Raji (cell line): ENCODE measurements around the gene NGEF.

ENCODE experiments used
- POLR2A ChIP-seq: IDR thresholded peaks from 2 replicates; pipeline ENCODE4 v1.6.1; 2011; ENCODE audit warnings: low read depth, low read length, control low read depth; ENCODE audit not compliant: insufficient read depth

The NGEF gene

DNA sequence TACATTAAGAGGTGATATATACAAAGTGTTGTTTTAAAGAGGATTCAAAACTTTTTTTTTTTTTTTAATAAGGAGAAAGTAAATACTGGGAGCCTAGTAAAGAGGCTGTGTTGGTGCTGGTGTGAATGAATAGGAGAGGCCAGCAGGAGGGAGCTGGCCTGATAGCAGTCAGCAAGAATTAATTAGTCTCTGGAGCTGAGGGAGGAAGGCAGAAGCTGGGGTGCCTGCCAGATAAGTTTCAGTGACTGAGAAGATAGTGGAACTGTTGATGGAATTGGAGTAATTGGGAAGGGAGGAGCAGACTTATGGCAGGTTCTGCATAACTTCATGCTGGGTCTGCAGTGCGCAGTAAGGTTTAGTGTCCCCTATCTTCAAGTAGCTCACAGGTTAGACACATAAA is 179.2 kb downstream of the NGEF start:
- no peak for TF ChIP-seq POLR2A

- no peak for TF ChIP-seq POLR2A
These were observed 181.6 kb downstream of the NGEF start for GRCh38 chr2:232831496-232831895.

GRCh38 chr2:232829988-232830387 is 183.1 kb downstream of the NGEF start:
- TF ChIP-seq POLR2A: no peak
